Osteoblast (primary cell): ENCODE results near the gene KIFBP. TPM values are rescaled to one million over a fixed set of nuclear protein-coding genes. Genes with fewer than 3 reads are reported as not detected.
A peak's percentile ranks its signal among the peaks of the same experiment; 100 is the strongest.

Experiments
- DNase-seq: peaks from one replicate; pipeline ENCODE4 v3.0.0; 2011; ENCODE audit warnings: low spot score, mixed read lengths; ENCODE audit not compliant: insufficient read length; ENCODE audit errors: missing footprints
- H2AFZ ChIP-seq: 2 replicates; pipeline ENCODE4 v1.6.0; 2011; ENCODE audit warnings: mild to moderate bottlenecking, low read length
- H3K27ac ChIP-seq: 2 replicates; pipeline ENCODE4 v1.5.1; 2011; ENCODE audit warnings: mild to moderate bottlenecking, low read depth, low read length, moderate library complexity
- H3K27me3 ChIP-seq: 2 replicates; pipeline ENCODE4 v1.6.0; 2012; ENCODE audit warnings: mild to moderate bottlenecking, control low read depth, inconsistent platforms, low read length, moderate library complexity; ENCODE audit not compliant: insufficient read depth
- H3K36me3 ChIP-seq: 2 replicates; pipeline ENCODE4 v1.5.1; 2011; ENCODE audit warnings: mild to moderate bottlenecking, low read length, control low read depth, moderate library complexity; ENCODE audit not compliant: insufficient read depth
- H3K4me1 ChIP-seq: 2 replicates; pipeline ENCODE4 v1.5.1; 2011; ENCODE audit warnings: mild to moderate bottlenecking, low read length, control low read depth, moderate library complexity; ENCODE audit not compliant: insufficient read depth
- H3K4me2 ChIP-seq: 2 replicates; pipeline ENCODE4 v1.6.0; 2011; ENCODE audit warnings: mild to moderate bottlenecking, low read length; ENCODE audit not compliant: insufficient read depth
- H3K4me3 ChIP-seq: fragments of 200-600 bp; sonication (generic); 3 replicates; pipeline ENCODE4 v1.5.1; 2012; ENCODE audit warnings: mild to moderate bottlenecking, low read length, inconsistent platforms; ENCODE audit not compliant: insufficient read depth
- H3K79me2 ChIP-seq: 2 replicates; pipeline ENCODE4 v1.6.0; 2012; ENCODE audit warnings: mild to moderate bottlenecking, low read length, control low read depth, inconsistent platforms; ENCODE audit not compliant: insufficient read depth
- H3K9me3 ChIP-seq: 2 replicates; pipeline ENCODE4 v1.5.1; 2011; ENCODE audit warnings: low read depth, low read length, control low read depth
- H4K20me1 ChIP-seq: 2 replicates; pipeline ENCODE4 v1.6.0; 2012; ENCODE audit warnings: mild to moderate bottlenecking, low read length, control low read depth; ENCODE audit not compliant: insufficient read depth
- CTCF ChIP-seq: IDR thresholded peaks from 2 replicates; pipeline ENCODE4 v1.5.1; 2011; ENCODE audit warnings: mild to moderate bottlenecking, low read depth, low read length, moderate library complexity; ENCODE audit errors: extremely low read depth
- total RNA-seq: library from RNA; depleted of rRNA; stranded (reverse); fragments of >200 nt; gene quantifications from 2 replicates; pipeline ENCODE4 v1.2.3, GENCODE V29; 2012

Gene KIFBP
- total RNA-seq, 1 donor, result 30.8 TPM

DNA sequence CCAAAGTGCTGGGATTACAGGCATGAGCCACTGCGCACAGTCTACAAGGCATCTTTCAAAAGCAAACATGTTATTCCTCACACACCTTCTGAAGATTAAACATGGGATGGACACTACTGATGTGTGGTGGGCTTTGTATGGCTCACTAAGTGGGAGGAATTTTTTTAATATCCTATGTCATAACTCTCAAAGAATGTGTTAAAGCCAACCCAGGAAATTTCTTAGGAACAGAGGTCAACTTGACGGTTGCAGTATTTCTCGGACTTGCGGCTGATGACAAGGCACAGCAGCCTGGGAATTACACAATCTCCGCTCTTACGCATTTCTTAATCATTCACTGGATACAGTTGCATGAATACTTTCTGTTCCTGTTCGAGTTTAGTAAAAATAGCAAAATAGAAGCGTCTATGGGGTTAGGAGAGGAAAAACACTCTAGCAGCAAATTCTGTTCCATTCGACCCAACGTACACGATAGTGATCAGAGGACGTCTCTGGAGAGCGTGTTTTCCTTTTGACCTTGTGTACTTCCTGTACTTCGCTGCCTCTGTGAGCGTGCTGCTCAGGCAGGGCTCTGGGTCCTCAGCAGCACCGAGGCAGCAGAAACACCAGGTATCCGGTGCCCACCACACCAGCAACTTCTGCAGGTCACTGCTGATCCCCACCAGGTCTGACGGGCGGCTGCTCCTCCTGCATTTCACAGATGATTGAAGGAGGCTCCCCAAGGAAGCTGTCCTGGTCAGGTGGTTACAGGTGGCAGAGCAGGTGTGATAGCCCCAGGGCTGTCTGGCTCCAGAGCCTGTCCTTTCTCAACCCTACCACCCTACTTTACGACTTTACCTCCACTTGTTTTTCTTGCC, 72.9 kb downstream of the KIFBP start:
- DNase-seq, result peak; percentile 91
- peak overlapping the region; percentile 69 for H2AFZ ChIP-seq

DNA sequence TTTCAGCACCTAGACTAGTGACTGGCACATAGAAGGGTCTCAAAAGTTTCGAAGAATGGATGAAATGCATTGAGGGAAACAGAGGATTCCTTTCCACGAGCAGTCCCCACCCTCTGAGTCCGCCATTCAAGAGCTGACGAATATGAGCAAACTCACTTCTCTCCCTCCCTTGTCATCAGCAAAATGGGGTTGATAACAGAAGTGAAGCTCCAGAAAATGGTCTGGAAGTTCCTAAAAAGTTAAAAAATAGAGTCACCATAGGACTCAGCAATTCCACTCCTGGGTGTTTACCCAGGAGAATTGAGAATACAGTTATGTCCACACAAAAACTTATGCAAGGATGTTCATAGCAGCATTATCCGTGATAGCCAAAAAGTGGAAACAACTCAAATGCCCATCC, 74.3 kb downstream of the KIFBP start:
- DNase-seq, result no peak
- TF ChIP-seq CTCF, result no peak
- peak overlapping the region; percentile 99 for H3K27ac ChIP-seq
- H3K4me1 ChIP-seq, result peaks cover 49% of the 10 kb centered on the region
- H3K36me3 ChIP-seq, result no peaks in the 10 kb centered on the region
- H3K4me3 ChIP-seq, result no peak overlapping the region
- H3K79me2 ChIP-seq, result no peaks in the 10 kb centered on the region
- no peaks in the 10 kb centered on the region for H4K20me1 ChIP-seq
- no peak overlapping the region for H2AFZ ChIP-seq
- no peak overlapping the region for H3K4me2 ChIP-seq
- no peaks in the 10 kb centered on the region for H3K9me3 ChIP-seq
- H3K27me3 ChIP-seq, result no peaks in the 10 kb centered on the region

More for the DNA sequence above, 72.9 kb downstream of the KIFBP start:
- H3K4me1 ChIP-seq, result peaks cover 62% of the 10 kb centered on the region
- H3K27ac ChIP-seq, result peak overlapping the region; percentile 99
- H3K79me2 ChIP-seq, result no peaks in the 10 kb centered on the region
- no peaks in the 10 kb centered on the region for H3K9me3 ChIP-seq
- no peaks in the 10 kb centered on the region for H3K36me3 ChIP-seq
- no peaks in the 10 kb centered on the region for H3K27me3 ChIP-seq
- H3K4me3 ChIP-seq, result peak overlapping the region; percentile 57
- no peak for TF ChIP-seq CTCF
- H4K20me1 ChIP-seq, result no peaks in the 10 kb centered on the region
- H3K4me2 ChIP-seq, result peak overlapping the region; percentile 79

- Histone ChIP-seq H3K79me2 (no peaks in the 10 kb centered on the region), H3K9me3 (no peaks in the 10 kb centered on the region), H3K4me3 (no peak overlapping the region), H2AFZ (peak overlapping the region; percentile 66), H3K27me3 (no peaks in the 10 kb centered on the region), H3K4me1 (peaks cover 42% of the 10 kb centered on the region), H3K27ac (peak overlapping the region; percentile 92), H3K36me3 (no peaks in the 10 kb centered on the region), H4K20me1 (no peaks in the 10 kb centered on the region), H3K4me2 (peak overlapping the region; percentile 74)
- no peak for DNase-seq
- TF ChIP-seq CTCF, result peak; percentile 14
Measured at GRCh38 chr10:69064762-69065328, 76.2 kb downstream of the KIFBP start.
